Endothelial cell of umbilical vein (primary cell): Measurements from ENCODE around the gene CYP21A2. TPM values are rescaled to one million over a fixed set of nuclear protein-coding genes. Genes with fewer than 3 reads are reported as not detected.

Source experiments
- BruUV-seq: library from RNA; stranded (reverse); fragments of 400-500 nt; replicated peaks from 2 replicates; lab custom pipeline; 2021; lab: Mats Ljungman, UMichigan
- CTCF ChIA-PET: fragments of 300-600, 350-600 bp; sonication (Branson Sonifier 250); formaldehyde crosslinking; loops from one replicate; lab custom pipeline; 2021; ENCODE audit warnings: antibody characterized with exemption, inconsistent platforms; lab: Charles Lee
- POLR2A ChIA-PET: fragments of 300-600, 350-600 bp; sonication (Branson Sonifier 250); formaldehyde crosslinking; loops from one replicate; lab custom pipeline; 2021; ENCODE audit warnings: antibody characterized with exemption, inconsistent platforms; lab: Charles Lee
- DNase-seq: peaks from one replicate; pipeline ENCODE4 v3.0.0-alpha.2; 2011; ENCODE audit warnings: low read depth, low spot score
- FAIRE-seq: peaks from 2 replicates; lab custom pipeline; 2011; peaks lifted over from hg19 to GRCh38; lab: Jason Lieb, UNC
- H2AFZ ChIP-seq: 2 replicates; pipeline ENCODE4 v1.6.0; 2012; ENCODE audit warnings: low read depth, low read length, control low read depth, inconsistent platforms
- H3K27ac ChIP-seq: 2 replicates; pipeline ENCODE4 v1.5.1; 2011; ENCODE audit warnings: low read depth, mild to moderate bottlenecking, control low read depth, low read length, moderate library complexity; ENCODE audit not compliant: insufficient read depth
- H3K27me3 ChIP-seq, 2 experiments: 2 replicates each; pipeline versions ENCODE4 v1.6.0 to v1.6.1; 2011; ENCODE audit warnings: low read length in 2 of 2, mixed read lengths in 1 of 2; ENCODE audit not compliant: control insufficient read depth in 2 of 2, insufficient read depth in 2 of 2
- H3K36me3 ChIP-seq, 2 experiments: 2 replicates in 1 of 2; 3 replicates in 1 of 2; pipeline ENCODE4 v1.5.1; 2011; ENCODE audit warnings: low read length in 2 of 2, mild to moderate bottlenecking in 1 of 2, moderate library complexity in 1 of 2; ENCODE audit not compliant: control insufficient read depth in 2 of 2, insufficient read depth in 2 of 2; ENCODE audit errors: extremely low read depth in 1 of 2
- H3K4me1 ChIP-seq: 3 replicates; pipeline ENCODE4 v1.5.1; 2011; ENCODE audit warnings: mild to moderate bottlenecking, low read length; ENCODE audit not compliant: control insufficient read depth, insufficient read depth; ENCODE audit errors: extremely low read depth
- H3K4me2 ChIP-seq: 2 replicates; pipeline ENCODE4 v1.6.1; 2011; ENCODE audit warnings: low read length, control low read depth, mixed read lengths; ENCODE audit not compliant: insufficient read depth
- H3K4me3 ChIP-seq, 3 experiments: fragments of 200-600 bp in 1 of 3; sonication (generic), shearing (Covaris generic) in 1 of 3; replicated peaks in 1 of 3; 2 replicates each; pipeline ENCODE4 v1.5.1; 2011 to 2016; ENCODE audit warnings: control low read depth in 3 of 3, low read length in 3 of 3, mild to moderate bottlenecking in 2 of 3, inconsistent platforms in 1 of 3, low read depth in 1 of 3, moderate library complexity in 1 of 3; ENCODE audit not compliant: insufficient read depth in 1 of 3
- H3K79me2 ChIP-seq: 2 replicates; pipeline ENCODE4 v1.6.0; 2012; ENCODE audit warnings: low read length, inconsistent platforms; ENCODE audit not compliant: control insufficient read depth, insufficient read depth
- H3K9ac ChIP-seq: replicated peaks from 2 replicates; pipeline ENCODE3; 2011; ENCODE audit warnings: low read length, control low read depth; ENCODE audit not compliant: insufficient read depth; ENCODE audit errors: extremely low read depth
- H3K9me1 ChIP-seq: replicated peaks from 3 replicates; pipeline ENCODE4 v1.6.0; 2011; ENCODE audit warnings: mild to moderate bottlenecking, low read length; ENCODE audit not compliant: control insufficient read depth, insufficient read depth; ENCODE audit errors: extremely low read depth
- H3K9me3 ChIP-seq: replicated peaks from 2 replicates; pipeline ENCODE4 v1.5.1; 2012; ENCODE audit warnings: low read length, inconsistent platforms; ENCODE audit not compliant: control insufficient read depth, insufficient read depth
- H4K20me1 ChIP-seq: replicated peaks from 2 replicates; pipeline ENCODE3; 2011; ENCODE audit warnings: mild to moderate bottlenecking, low read length; ENCODE audit not compliant: control insufficient read depth, insufficient read depth; ENCODE audit errors: extremely low read depth
- CTCF ChIP-seq, 2 donors: IDR thresholded peaks; 1 replicate in 1 of 2; 2 replicates in 1 of 2; pipeline ENCODE4 v1.5.1; 2011; ENCODE audit warnings: low read length in 2 of 2, mild to moderate bottlenecking in 2 of 2, moderate library complexity in 2 of 2, control low read depth in 1 of 2, inconsistent platforms in 1 of 2, low read depth in 1 of 2; ENCODE audit not compliant: insufficient read depth in 1 of 2; ENCODE audit errors: extremely low read depth in 1 of 2
- EZH2 ChIP-seq: IDR thresholded peaks from 2 replicates; pipeline ENCODE4 v1.6.1; 2012; ENCODE audit warnings: borderline replicate concordance, low read depth, mild to moderate bottlenecking, moderate library complexity, low read length, inconsistent platforms; ENCODE audit not compliant: severe bottlenecking
- FOS ChIP-seq: IDR thresholded peaks from 2 replicates; pipeline ENCODE4 v1.6.1; 2011; ENCODE audit warnings: mild to moderate bottlenecking, low read length, moderate library complexity, borderline replicate concordance; ENCODE audit not compliant: insufficient read depth
- GATA2 ChIP-seq: IDR thresholded peaks from 2 replicates; pipeline ENCODE4 v1.7.0; 2011; ENCODE audit warnings: low read depth, mild to moderate bottlenecking, moderate library complexity, mixed read lengths, low read length; ENCODE audit not compliant: insufficient read length, insufficient read depth
- JUN ChIP-seq: IDR thresholded peaks from 2 replicates; pipeline ENCODE4 v1.6.1; 2011; ENCODE audit warnings: borderline replicate concordance, low read depth; ENCODE audit not compliant: insufficient read length, insufficient read depth
- MAX ChIP-seq: IDR thresholded peaks from 2 replicates; pipeline ENCODE4 v1.6.1; 2011; ENCODE audit not compliant: insufficient read depth, insufficient read length
- MYC ChIP-seq: IDR thresholded peaks from one replicate; pipeline ENCODE4 v1.6.1; 2011; ENCODE audit warnings: mild to moderate bottlenecking, low read depth, low read length
- POLR2A ChIP-seq: IDR thresholded peaks from 2 replicates; pipeline ENCODE4 v1.6.1; 2012; ENCODE audit warnings: low read depth, mild to moderate bottlenecking, control low read depth, low read length
- POLR2AphosphoS5 ChIP-seq: IDR thresholded peaks from 2 replicates; pipeline ENCODE4 v1.6.1; 2012; ENCODE audit warnings: low read depth, mild to moderate bottlenecking, control low read depth, low read length, moderate library complexity; ENCODE audit not compliant: insufficient read depth
- dilution Hi-C: fragments of 300-500 bp; cut with MboI; formaldehyde crosslinking; loops from one replicate; pipeline ENCODE4 v1.15.0; 2019; ENCODE audit warnings: low sequenced_read_pairs; ENCODE audit not compliant: extremely low pct_ligation_motif_present
- intact Hi-C: fragments of 100-400 bp; cut with micrococcal nuclease; formaldehyde crosslinking; loops from one replicate; pipeline ENCODE4 v1.10.0; 2022
- polyA plus RNA-seq, 4 experiments: library from polyadenylated mRNA; depleted of rRNA in 3 of 4; stranded (reverse) in 3 of 4; unstranded in 1 of 4; fragments of >200 nt; gene quantifications; 2 replicates each; pipeline versions ENCODE4 v1.2.1 to v1.2.3, GENCODE V29; 2011 to 2012; ENCODE audit warnings: missing spikeins in 1 of 4
- total RNA-seq: library from RNA; stranded (reverse); gene quantifications from 2 replicates; pipeline ENCODE4 v1.2.3, GENCODE V29; 2021

Gene CYP21A2
- total and polyA plus RNA-seq, 2 donors (not counting 3 experiments of a cell fraction or from before 2014, with no cell fraction given): 0.22 to 0.46 TPM

- TF ChIP-seq EZH2 (no peak), FOS (peak; percentile 74), JUN (peak; percentile 52)
- FAIRE-seq (no peak), DNase-seq (peak; percentile 68)
- Histone ChIP-seq H3K4me1 (peaks cover 10% of the 10 kb centered on the region), H2AFZ (peak overlapping the region; percentile 48), H3K9ac (no peak overlapping the region), H3K4me3 (no peak overlapping the region), H4K20me1 (no peaks in the 10 kb centered on the region), H3K36me3 (no peaks in the 10 kb centered on the region), H3K27ac (no peak overlapping the region), H3K9me1 (no peaks in the 10 kb centered on the region), H3K27me3 (peaks cover 0 to 3% of the 10 kb centered on the region in 2 experiments), H3K79me2 (no peaks in the 10 kb centered on the region), H3K9me3 (no peaks in the 10 kb centered on the region), H3K4me2 (no peak overlapping the region)
- ChIA-PET CTCF (interaction anchor here (1.3 to 2.4 kb wide), 2 partner anchors 11 to 16 kb away, joined by 7 to 10 read pairs; no protein-coding TSS in a partner anchor), POLR2A (no interaction called here)
- BruUV-seq: no TSS peak
- dilution Hi-C loops: no loop called here
- intact Hi-C loops: loop anchor here (10.0 kb wide), 2 partner anchors 148 to 748 kb away; partner anchors contain the start of genes GPSM3 and PBX2
Measured at GRCh38 chr6:32047084-32047478, 8.9 kb downstream of the CYP21A2 start.

- Histone ChIP-seq H3K9ac (no peak overlapping the region), H3K27ac (no peak overlapping the region), H3K4me3 (no peak overlapping the region), H3K27me3 (peaks cover 0 to 3% of the 10 kb centered on the region in 2 experiments), H3K79me2 (no peaks in the 10 kb centered on the region), H3K9me3 (no peaks in the 10 kb centered on the region), H4K20me1 (no peaks in the 10 kb centered on the region), H3K36me3 (no peaks in the 10 kb centered on the region), H3K4me1 (peaks cover 10% of the 10 kb centered on the region), H3K9me1 (no peaks in the 10 kb centered on the region), H3K4me2 (no peak overlapping the region), H2AFZ (peak overlapping the region; percentile 48)
- intact Hi-C loops: loop anchor here (10.0 kb wide), 2 partner anchors 147 to 747 kb away; partner anchors contain the start of genes GPSM3 and PBX2
- FAIRE-seq (no peak), DNase-seq (no peak)
- BruUV-seq: no TSS peak
- ChIA-PET CTCF (interaction anchor here (0.8 to 2.4 kb wide), 3 partner anchors 11 to 71 kb away, joined by 3 to 10 read pairs (median 7); no protein-coding TSS in a partner anchor), POLR2A (no interaction called here)
- TF ChIP-seq MAX (no peak), POLR2AphosphoS5 (no peak), CTCF (IDR thresholded peaks at IDR 0.05; ENCODE audit: extremely low read depth in 1 of 2, insufficient read depth in 1 of 2, low read depth in 1 of 2, low read length in 2 of 2) (no peak), POLR2A (no peak), MYC (no peak), FOS (no peak), EZH2 (no peak), GATA2 (no peak), JUN (no peak)
- dilution Hi-C loops: no loop called here
Measured at GRCh38 chr6:32047539-32047854, 9.3 kb downstream of the CYP21A2 start.
